ENCODE data around the gene ARMH3.

Gene ARMH3

DNA sequence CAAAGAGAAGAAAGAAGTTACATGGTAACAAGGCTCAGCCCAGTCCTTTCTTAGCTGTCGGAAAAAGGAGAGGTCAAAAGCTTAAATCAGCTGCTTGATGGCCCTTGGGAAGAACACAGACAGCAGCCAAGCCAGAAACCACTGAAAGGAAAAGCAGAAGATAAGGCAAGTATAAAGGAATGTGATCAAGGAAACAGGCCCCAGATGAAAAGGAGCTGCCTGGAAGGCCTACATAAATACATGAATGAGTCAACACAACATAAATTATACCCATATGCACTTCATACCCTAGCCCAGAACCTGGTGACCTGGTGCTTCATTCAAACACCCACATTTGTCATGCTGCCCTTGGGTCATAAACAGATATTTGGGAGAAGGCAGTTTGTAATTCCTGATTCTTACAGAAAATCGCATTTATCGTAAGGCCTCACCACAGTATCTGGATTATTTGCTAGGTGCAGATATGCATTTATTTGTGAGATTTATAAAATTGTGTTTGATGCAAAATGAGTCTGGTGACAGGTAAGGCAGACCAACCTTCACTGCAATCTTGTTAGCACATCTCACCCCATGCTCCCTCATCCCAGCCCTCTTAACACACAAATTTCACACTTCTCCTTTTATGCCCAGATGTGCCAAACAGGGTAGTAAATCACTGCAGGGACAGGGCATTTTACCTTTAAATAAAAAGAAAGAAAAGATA is 117.5 kb downstream of the ARMH3 start:
- no peak for FAIRE-seq

DNA sequence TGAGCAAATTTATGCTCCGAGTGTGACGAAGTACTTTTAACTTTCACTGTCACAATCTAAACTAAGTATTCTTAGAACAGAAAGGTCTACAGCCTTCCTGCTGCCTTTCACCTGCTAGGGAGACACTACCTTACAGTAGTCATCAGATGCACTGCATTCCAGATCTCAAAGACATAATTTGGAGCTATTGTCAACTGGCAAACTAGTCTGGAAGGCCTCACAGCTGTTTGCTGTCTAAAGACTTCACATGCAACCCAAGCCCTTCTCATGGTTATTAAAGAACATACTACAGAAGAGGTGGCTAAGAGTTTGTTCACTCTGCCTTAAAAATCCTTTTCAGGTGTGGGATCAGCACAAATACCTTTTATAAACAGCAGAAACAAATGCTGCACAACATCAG is 120.5 kb downstream of the ARMH3 start:
- FAIRE-seq = no peak

DNA sequence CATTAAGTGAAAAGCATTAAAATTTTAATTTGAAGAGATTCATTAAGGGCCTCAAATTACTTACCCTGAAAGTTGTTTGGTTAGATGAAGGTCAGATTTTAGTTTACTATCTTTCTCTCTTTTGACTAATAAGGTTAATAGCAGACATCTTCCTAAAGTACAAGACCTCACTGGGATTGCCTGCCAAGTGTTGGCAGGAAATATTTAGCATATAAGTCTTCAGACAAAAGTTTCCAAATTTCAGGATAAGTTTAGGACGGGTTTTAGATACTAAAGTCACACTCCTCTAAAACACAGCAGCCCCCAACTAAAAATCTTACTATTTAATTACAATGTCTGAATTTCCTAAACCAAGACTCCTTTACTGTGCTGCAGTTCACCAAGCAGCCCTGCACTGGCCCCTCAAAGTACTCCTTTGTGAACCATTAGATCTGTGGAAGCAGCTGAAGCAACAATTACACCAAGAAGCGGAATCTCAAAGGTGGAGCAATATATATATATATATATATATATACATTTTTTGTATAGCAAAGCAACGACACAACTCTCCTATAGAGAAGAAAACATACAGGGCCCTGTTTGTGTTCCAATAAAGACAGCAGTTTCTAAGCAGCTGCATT is 121.2 kb downstream of the ARMH3 start:
- FAIRE-seq = no peak

DNA sequence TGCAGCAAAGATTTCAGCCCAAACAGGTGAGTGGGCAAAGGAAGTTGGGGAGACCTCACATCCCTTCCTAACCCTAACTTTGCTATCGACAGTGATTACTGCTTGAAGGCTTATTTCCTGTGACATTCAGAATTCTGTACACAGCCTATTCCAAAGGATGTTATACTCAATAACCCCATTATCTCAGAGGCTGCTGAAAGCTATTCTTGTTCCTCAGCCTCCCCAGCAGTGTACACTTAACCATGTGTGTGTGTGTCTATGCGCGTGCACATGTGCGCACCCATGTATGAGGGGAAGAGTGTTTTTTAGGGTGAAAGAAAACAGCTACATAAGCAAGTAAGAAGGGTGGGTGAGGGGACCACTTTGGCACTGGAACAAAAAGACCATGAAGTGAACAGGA is 122.0 kb downstream of the ARMH3 start:
- FAIRE-seq = no peak

DNA sequence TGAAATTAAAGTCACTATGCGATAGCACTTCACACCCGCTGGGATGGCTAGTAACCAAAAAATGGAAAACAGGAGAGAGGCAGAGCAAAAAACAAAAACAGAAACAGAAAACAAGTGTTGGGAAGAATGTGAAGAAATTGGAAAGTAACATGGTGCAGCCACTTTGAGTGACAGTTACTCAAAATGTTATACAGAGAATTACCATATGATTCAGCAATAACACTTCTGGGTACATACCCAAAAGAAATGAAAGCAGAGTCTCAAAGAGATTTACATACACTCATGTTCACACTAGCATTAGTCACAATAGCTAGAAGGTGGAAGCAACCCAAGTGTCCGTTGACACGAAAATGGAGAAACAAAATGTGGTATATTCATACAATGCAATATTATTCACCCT is 123.8 kb downstream of the ARMH3 start:
- no peak for FAIRE-seq

DNA sequence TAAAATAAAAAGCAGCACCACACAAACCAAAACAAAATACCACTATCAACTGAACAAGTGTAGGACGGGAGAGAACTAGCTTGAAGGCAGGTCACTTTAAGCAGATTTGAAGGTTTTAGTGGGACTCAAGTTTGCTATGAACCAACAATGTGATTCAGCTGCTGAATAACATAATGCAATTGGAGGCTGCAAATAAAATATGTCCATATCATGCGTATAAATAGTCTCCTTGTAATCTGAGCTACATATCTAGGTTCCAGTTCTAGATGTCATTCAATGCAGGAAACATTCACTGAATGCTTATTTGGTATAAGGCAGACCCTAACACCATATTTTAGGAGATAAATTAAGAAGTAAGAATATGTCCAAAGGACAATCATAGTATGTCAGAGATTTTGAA is 130.9 kb downstream of the ARMH3 start:
- no peak for FAIRE-seq

DNA sequence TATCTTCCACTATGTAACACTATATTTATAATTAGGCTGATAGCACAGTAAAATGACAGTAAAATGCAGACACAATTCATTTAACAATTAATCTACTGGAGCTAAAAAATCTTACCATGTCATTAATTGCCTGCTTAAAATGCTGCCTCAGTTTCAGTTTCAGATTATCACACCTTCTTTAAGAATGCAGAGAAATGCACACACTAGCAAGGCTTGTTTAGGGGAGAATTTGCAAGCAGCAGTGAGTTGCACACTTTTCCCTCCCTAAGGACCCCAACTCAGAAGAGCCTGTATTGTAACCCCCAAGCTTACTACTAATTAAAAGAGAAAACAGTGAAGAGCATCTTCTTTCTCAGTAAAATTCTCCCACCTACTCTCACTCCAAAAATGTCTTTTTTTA is 132.7 kb downstream of the ARMH3 start:
- no peak for FAIRE-seq

DNA sequence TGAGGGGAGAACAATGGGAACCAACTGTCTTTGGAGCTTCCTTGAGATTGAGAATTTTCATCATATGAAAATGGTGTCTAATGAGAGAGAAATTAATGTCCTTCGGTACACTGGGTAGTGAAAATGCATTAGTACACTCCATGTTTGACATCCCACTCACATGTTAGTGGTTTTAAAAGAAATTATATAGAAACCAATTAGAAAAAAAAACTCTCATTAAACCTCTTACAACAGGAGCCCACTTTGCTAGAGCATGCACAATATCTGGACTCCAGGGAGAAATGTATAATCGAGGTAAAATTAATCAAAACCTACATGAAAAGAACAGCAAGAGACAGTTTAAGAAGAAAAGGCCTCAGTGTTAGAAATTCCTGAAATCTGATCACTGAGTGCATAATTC is 133.1 kb downstream of the ARMH3 start:
- no peak for FAIRE-seq

DNA sequence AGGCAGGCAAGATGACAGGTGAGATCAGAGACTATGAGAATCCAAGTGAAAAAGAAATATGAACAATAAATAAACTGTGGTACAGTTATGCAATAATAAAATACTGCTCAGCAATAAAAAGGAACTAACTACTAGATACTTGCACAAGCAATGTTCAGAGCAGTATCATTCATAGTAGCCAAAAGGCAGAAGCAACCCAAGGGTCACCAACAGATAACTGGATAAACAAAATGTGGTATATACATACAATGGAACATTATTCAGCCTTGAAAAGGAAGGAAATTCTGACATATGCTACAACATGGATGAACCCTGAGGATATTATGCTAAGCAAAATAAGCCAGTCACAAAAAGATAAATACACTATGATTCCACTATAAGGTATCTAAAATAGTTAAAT is 135.4 kb downstream of the ARMH3 start:
- no peak for FAIRE-seq

DNA sequence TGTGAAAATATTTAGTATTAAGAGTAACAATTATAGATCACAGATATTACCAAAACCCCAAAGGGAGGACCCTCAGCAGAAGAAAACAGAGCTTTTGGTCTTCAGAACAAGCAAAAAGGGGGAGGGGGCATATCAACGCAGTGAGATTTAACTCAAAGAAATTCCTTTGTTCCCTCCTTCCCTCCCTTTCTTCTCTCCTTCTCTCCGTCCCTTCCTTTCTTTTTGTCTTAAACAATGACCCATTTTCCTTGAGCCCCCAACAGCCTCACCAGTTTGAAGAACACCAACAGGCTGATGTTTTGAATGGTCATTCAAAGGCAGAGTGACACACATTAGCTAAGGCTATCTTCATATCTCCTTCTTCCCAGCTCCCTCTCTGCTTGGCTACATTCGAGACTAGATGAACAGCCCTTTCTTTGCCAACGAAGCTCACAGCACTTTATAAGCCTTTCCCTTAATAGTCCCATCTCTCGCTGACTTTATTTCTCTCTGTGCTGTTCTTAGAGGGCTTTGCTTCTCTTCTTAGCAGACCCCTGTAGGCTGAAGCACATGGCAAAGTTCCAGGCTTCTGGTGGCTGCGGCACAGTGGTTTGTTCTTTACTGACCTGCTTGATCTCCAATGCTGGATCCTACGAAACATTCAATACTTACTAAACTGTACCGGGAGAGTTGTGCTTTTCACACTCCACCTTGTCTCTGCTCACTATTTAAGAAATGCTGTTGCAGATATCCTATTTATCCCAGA is 136.8 kb downstream of the ARMH3 start:
- FAIRE-seq = no peak

DNA sequence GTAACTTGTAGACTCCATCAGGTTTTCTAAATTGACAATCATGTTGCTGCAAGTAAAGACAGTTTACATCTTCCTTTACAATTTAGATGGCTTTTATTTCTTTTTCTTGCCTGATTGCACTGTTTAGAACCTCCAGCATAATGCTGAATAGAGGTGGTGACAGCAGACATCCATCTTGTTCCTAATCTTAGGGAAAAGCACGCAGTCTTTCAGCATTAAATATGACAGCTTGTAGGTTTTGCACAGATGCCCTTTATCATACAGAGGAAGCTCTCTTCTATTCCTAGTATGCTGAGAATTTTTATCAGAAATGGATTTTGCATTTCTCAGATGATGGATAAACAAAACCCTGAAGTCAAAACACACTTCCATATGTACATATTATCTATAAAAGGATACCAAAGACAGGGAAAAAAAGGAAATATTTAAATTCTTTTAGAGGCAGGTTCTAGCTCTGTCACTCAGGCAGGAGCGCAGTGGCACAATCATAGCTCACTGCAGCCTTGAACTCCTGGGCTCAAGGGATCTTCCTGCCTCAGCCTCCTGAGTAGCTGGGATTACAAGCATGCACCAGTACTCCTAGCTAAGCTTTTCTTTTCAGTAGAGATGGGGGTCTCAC is 143.3 kb downstream of the ARMH3 start:
- no peak for FAIRE-seq

DNA sequence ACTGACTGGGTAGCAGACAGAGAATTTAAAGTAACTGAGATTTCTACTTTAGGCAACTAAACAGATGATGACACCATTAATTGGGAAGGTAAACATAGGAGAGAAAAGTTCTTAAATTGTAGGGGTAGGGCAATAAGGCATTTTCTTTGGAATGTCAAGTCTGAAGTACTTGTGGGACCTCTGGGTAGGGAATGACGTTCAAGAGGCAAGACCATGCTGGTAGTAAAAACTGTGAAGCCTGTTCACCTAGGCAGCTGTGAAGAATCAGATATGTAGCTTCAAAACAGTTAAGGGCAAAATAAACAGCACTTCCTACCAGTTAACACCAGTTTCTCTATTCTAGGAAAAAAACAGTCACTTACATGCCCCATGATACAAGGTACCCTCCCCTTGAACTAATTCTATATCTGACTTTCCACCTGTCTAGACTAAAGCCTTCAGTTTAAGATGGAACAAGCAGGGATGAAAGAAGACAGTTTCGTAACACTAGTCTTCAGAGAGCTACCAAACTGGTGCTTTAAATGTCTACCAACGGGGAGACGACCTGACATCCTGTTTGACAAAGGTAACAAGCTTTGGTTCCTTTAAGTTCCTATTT is 149.3 kb downstream of the ARMH3 start:
- FAIRE-seq = no peak

DNA sequence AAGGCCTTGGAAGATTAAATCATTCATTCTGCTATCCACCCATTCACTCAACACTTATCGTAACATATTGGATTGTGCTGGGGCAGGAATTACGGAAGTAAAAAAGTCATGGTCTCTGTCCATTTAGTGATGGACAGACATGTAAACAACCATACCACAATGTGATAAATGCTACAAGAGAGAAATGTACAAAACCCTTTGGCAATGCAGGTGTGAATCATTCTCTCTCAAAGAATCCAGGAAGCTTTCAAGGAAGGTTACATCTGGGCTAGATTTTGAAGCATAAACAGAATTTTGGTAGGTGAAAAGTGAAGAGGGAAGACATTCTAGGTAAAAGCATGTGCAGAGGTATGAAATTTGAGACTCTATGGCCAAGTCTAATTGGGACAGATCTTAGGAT is 150.7 kb downstream of the ARMH3 start:
- FAIRE-seq = no peak

DNA sequence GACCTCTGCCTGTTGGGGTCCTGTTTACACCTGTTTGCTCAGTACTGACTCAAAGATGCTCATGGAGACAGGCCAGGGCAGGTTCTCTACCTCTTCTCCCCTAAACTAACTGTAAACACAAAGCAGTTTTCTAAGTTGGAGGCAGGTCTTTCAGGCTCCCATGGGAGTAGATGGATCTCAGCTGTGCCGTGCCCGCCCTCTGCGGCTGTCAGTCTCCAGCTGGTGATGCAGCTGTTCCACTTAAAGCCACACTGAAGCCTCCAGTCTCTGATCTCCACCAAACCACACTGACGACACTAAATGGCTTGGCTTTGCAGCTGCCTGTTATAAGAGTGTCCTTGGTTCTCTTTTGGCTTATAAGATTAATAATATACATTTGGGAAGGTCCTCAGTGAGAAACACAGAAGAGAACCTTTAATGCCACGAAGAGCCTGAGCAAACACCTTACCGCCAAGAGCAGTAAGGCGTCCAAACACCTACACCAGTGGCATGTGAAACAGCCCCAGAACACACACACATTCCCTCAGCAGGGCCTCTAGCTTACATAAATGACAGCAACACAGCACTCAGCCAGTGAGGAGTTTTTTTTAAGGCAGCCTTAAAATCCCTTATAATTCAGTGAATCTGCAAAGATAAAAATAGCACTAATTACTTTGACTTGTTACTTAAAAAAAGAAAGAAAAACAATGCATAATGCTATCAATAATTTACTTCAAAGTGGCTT is 152.0 kb downstream of the ARMH3 start:
- FAIRE-seq = no peak

DNA sequence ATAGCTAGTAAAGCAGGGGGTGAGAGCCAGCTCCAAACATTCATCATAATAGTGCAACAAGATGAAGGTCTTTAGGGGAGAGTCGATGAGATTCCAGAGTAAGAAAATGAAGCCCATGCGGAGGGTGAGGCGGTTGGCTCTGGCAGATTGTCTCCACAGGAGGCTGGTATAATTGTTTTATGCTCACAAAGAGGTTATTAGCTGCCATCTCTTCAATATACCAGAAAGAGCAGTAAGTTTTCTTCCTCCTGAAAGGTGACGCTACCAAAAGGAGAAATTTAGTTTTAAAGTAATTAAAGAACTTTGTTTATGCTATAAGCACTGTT is 153.2 kb downstream of the ARMH3 start:
- no peak for FAIRE-seq

DNA sequence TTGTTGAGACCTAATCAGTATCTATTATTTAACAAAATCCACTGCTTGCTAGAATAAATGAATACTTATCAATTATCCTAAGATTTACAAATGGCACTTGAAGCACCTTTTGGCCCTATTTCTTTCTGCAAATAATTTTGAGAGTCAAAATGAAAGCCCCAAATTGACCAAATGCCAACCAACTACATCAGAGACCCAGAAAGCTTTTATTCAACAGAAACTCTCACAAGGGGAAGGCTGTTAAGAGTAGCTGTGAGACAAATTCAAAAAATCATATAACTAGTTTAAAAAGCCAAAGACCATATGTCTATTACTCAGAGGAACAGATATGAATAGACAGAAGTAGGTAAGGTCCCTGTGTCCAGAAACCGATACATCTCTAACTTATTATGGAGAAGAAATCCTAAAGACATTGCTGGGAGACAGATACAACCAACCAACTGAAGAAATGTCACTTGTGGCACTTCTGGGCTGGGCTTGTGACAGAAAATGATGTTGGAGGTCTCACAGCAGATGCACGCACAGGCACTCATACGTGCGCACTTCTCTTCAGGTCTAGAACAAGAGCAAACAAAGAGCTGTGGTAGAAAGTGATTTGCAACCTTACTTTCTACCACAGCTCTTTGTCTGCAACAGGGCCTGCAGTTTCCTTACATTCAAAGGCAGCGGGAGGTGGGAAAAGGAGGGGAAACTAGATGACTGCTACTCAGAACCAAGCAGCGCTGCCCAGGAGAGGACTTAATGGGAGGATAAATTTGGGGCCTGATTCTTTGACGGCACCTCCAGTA is 153.7 kb downstream of the ARMH3 start:
- FAIRE-seq = no peak

DNA sequence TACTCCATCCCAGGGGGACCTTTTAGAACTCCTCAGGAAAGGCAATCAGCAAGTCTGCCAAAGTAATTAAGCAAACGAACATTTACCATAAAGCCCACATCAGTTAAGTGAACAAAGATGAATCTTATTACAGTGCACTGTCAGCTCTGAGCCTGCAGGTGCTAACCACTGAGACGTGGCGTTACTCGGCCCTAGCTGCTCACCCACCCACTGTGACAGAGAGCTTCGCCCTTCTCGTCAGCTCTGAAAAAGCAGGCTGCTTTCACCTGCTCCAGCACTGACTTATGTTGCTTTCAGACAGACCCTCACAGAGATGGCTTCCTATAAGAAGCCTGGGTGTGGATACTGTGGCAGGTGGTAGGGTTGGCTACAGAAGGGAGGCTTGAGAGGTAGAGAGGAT is 154.6 kb downstream of the ARMH3 start:
- no peak for FAIRE-seq

DNA sequence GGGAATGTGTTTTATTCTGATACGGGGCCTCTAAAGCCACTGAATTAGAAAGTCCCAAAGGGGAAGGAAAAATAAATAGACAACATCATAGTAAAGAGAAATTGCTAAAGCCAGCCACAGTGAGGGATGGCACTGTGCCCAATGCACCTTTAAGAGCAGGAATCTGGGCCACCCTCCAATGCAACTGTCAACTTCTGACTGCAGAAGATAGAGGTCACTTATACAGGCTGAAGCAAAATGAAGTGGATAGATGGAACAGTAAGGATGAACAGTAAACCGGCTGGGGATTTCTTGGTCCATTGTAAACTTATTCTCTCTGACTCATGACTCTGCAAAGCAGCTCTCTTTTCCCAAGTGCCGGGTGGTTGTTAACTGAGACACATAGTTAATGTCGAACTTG is 158.3 kb downstream of the ARMH3 start:
- FAIRE-seq = no peak

DNA sequence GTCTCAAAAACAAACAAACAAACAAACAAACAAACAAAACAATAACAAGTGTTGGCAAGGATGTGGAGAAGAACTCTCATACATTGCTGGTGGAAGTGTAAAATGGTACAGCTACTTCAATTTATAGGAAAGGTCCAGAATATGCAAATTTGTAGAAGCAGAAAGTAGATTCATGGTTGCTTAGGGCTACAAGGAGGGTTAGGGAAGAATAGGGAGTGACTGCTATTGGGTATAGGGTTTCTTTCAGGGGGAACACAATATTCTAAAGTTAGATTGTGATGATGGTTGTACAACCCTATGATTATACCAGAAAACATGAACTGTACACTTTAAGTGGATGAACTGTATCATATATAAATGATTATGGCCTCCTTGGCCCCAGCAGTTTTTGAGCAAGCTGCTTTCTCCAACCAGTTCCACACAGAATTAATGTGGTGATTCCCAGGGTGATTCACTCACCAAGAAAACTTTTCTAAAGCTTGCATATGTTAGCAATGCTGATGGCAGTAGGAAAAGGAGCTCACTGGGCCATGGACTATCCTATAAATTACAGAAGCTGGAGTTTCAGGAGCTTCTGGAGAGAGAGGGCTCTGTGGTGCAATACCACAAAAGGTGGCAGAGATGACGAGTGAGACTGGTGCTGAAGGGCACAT is 159.6 kb downstream of the ARMH3 start:
- no peak for FAIRE-seq

DNA sequence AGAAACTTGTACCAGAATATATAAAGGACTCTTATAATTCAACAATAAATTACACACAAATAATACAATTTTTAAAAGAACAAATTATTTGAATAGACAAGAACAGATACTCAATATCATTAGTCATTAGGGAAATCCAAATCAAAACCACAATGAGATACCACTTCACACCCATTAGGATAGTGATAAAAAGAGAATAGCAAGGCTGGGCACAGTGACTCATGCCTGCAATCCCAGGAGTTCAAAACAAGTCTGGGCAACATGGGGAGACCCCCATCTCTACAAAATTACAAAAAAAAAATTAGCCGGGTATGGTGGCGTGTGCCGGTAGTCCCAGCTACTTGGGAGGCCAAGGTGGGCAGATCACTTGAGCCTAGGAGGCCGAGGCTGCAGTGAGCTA is 160.2 kb downstream of the ARMH3 start:
- no peak for FAIRE-seq

DNA sequence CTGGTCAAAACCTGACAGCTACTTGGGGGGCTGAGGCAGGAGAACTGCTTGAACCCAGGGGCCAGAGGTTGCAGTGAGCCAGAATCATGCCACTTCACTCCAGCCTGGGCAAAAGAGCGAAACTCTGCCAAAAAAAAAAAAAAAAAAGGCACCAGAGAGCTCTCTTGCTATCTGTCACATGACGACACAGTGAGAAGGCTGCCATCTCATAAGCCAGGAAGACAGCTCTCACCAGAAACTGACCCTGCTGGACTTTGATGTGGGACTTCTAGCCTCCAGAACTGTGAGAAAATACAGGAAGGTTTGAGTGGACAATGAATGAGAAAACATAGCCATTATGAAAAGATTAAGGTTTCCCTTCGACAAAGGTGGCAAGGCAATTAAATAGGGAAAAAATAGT is 161.2 kb downstream of the ARMH3 start:
- no peak for FAIRE-seq
